HG03469 (cell line): Measurements from ENCODE around the gene COQ2.
"Not testable (repeated sequence)": the region's sequence is repeated elsewhere in the genome, so short reads cannot be mapped to it uniquely, and the experiment has no call there.

Experiments
- ATAC-seq: cut with Tn5 transposase; IDR thresholded peaks from one replicate; pipeline ENCODE4 v1.9.1; 2021; ENCODE audit warnings: mild to moderate bottlenecking, moderate library complexity, moderate number of reproducible peaks; ENCODE audit not compliant: unreplicated experiment

Gene COQ2, protein sequence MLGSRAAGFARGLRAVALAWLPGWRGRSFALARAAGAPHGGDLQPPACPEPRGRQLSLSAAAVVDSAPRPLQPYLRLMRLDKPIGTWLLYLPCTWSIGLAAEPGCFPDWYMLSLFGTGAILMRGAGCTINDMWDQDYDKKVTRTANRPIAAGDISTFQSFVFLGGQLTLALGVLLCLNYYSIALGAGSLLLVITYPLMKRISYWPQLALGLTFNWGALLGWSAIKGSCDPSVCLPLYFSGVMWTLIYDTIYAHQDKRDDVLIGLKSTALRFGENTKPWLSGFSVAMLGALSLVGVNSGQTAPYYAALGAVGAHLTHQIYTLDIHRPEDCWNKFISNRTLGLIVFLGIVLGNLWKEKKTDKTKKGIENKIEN

DNA sequence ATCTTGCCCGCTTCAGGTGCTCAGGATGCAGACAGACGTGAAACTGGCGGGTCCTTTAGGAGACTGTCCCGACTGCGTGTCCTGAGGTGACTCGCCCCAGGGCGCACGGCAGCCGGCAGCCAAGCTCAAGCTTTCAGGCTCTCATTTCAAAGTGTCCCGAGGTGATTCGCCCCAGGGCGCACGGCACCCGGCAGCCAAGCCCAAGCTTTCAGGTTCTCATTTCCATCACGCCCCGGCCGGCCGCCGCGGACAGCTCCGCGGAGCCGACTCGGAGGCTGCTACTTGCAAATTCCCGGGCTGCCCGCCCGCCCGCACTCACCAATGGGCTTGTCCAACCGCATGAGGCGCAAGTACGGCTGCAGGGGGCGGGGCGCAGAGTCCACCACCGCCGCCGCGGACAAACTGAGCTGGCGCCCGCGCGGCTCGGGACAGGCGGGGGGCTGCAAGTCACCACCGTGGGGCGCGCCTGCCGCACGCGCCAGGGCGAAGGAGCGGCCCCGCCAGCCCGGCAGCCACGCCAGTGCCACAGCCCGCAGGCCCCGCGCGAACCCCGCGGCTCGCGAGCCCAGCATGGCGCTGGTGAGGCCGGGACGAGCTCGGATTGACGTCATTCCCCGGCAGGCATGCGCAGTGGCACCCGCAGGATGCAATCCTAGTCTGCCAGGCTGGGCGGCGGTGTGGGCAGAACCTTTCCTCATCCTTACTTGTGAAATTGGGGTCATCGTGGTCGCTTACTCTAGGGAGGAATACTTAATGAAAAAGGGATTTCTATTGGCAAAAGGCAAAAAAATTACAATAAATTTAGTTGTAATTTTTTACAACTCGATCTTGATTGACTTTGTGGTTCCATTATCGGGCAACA is at the start of gene COQ2:
Gene COQ2 (minus strand): TSS at position 606 of the 862 bp plus-strand sequence. CDS start 34 bp downstream, at position 572.
- peak; percentile 75 for ATAC-seq

DNA sequence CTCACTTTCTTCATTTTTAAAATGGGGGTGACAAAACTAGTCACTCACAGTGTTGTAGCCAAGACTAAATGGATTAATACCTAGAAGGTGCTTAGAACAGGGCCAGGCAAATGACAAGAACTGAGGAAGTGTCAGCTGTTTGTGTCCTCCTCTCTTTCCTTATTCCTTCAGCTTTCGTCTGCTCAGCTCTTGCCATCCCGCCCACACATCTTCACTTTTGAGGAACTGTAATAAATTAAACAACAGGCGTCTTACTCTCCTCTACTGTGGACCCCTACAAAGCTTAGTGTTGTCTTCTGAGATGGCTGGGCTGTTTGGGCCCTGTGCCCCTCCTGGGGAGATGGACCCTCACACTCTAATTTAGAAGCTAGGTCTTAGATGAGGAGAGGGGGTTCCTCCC is 47.4 kb upstream of the COQ2 start:
- ATAC-seq = no peak

DNA sequence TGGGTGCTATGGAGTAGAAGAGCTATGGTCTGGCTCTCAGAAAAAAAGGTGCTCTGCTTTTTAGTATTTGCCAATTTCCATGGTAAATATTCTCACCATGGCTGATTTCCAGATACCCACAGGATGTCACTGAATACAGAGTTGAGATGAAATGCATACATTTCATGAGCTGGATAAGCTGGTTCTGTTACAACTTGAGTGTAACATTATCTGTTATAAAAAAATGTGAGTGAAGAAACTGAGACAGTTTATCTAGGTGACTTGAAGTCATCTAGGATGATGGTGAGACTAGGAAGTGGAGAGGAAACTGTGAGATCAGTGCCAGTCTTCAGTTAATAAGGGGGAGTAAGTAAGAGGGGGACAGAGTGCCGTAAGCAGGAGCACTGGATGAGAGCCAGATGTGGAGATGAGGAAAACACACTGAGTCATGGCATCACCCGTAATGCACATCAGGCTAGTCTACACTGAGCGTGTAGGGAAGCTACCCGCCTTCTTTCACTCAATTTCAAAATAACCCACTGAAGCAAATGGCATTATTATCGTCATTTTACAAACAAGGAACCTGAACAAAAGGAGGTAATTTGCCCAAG is 45.0 kb upstream of the COQ2 start:
- ATAC-seq = no peak

DNA sequence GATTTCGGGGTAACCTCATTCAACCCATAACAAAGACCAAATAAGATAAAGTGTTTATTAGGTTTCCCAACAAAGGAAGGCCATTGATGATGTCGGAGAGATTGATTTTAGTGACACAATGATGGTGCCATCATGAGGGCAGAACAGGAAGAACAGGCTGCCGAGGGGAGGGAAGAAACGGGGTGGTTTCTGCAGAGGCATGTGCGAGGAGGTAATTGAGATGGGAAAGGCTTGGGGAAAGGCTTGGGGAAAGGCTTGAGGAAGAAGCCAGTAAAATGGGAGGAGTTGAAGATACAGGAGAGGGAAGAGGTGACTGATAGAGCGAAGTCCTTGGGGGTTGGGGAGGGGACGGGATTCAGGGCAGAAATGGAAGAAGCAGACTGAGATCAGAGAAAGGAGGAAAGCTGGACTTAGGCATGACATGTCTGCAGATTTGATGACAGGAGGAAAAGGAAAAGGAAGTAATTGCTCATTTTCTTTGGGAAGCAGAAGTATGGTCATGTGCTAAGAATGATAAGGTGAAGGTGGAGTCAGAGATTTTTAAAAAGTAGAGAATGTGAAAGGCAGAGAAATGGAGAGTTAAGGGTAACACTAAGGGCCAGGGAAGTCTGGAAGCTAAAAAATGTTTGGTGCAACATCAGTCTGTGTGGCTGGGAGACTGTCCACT is 44.1 kb upstream of the COQ2 start:
- no peak for ATAC-seq

DNA sequence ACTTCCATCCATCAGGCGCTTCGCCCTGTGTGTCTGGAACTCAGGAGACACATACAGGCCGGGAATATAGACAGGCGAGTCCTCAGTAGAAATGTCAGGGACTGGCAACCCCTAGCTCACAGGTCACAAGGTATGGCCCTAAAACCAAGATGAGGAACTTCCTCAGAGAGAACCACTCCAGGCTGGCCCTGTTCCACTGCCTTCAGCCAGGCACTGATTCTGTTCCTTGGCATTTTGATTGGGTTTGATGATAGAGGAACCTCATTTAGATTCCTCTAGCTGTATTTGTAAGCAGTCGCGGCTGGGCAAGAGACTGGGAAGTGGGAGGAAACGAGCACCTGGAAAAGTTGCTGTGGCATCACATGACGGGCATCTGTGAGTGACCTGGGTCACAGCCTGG is 41.9 kb upstream of the COQ2 start:
- no peak for ATAC-seq

DNA sequence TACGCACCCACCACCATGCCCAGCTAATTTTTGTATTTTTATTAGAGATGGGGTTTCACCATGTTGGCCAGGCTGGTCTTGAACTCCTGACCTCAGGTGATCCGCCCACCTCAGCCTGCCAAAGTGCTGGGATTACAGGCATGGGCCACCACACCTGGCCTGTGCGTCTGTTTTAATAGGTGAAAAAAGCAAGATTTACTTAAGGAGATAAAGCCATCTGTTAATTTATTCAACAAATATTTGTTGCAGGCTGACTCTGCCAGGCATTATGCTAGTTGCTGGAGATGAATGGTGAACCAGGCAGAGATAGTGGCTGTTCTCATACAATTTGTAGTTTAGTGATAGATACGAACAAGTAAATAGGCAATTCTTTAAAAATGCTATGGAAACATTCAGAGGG is 40.7 kb upstream of the COQ2 start:
- not testable (repeated sequence) for ATAC-seq

DNA sequence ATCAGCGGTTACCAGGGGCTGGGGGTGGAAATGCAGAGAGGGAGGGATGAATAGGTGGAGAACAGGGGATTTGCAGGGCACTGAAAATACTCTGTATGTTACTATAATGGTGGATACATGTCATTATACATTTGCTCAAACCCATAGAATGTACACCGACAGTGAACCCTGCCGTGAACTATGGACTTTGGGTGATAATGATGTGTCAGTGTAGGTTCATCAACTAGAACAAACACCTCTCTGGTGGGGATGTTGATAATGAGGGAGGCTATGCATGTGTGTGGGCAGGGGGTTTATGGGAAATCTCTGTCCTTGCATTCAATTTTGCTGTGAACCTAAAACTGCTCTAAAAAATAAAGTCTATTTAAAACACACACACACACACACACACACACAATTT is 38.5 kb upstream of the COQ2 start:
- no peak for ATAC-seq

DNA sequence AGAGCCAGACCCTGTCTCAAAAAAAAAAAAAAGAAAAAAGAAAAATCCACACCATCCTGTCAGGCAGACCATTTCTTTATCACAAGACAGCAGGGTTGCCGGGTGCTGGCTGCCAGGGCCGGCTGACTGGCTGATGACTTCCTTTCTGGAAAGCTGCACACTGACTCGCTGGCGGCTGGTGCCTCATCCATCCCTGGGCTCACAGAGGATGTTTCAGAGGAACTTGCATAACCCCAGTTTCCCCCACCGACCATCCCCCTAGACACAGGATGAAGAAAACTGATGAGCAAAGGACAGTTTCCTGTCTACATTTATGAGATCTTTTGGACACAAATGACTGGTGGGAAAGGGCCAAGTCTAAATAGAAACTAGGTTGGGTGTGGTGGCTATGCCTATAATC is 36.0 kb upstream of the COQ2 start:
- ATAC-seq = no peak

DNA sequence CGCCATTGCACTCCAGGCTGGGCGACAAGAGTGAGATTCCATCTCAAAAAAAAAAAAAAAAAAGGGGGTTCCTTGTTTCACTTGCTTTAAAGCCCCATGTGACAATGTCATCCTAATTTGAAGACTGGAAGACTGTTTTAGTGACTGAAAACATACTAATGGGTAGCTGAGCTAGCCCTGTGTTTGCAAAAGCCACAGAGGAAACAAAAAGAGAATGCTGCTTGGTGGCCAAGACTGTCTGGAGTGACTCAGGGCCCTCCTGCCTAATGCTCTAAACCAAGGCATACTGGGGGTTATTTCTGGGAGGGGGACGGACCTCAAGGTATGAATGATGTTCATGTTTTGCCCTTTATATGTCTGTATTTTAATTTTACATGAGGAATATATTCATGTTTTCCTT is 34.1 kb upstream of the COQ2 start:
- ATAC-seq = no peak

DNA sequence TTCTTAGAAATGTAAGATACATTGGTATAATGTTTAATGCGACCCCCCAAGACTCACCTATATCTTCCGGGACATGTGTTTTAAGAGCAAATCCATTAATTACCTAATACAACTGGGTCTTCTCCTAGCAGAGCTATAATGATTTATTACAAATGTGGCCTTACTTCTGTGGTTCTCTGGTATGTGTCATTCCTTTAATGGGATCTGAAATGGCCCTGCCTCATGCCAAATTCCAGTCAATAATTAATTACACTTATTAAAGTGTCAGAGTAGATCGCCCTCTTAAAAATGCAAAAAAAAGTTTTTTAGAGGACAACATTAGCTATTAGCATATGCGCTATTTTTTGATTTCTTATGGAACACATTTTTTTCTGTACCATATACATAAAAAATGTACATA is 33.1 kb upstream of the COQ2 start:
- ATAC-seq = no peak

DNA sequence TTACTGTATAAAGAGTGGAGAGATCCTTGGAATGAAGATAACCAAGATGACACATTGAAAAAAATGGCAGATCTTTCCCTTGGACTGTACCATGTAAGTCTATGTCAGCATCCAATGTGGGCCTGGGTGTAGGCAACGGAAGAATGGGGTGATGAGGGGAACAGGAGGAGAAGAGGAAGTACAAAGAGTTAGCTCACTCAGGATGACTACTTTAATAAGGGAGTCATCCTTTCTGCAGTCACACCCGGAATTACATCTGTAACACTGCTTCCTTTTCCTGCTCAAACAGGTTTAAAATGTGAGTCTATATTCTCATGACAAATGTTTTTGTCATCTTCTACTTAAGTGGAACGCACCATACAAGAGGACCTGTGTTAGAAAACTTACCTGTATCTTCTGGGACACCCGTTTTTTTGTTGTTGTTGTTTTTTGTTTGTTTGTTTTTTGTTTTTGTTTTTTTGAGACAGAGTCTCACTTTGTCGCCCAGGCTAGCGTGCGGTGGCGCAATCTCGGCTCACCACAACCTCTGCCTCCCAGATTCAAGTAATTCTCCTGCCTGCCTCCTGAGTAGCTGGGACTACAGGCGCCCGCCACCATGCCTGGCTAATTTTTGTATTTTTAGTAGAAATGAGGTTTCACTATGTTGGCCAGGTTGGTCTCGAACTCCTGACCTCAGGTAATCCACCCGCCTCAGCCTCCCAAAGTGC is 32.0 kb upstream of the COQ2 start:
- no peak for ATAC-seq

DNA sequence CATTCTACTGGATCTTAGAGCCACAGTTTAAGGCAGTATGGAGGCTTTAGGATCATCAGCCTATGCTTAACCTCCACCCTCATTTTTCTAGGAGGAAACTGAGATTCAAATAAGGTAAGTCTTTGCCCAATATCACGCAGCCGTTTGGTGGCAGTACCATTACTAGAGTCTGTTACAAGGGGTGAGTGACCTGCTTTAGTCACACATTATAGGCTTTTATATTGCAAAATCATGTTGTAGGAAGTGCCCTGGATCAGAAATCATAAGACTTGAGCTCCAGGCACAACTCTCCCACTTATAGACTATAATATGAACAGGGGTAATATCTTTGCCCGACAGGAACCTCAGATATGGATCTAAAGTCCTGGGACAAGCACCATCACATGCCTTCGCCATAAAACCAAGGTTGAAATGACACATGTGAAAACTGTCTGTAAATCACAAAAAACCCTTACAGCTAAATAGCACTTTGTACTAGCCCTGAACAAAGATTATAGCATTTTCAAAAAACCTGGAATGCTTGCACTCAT is 30.8 kb upstream of the COQ2 start:
- ATAC-seq = no peak

DNA sequence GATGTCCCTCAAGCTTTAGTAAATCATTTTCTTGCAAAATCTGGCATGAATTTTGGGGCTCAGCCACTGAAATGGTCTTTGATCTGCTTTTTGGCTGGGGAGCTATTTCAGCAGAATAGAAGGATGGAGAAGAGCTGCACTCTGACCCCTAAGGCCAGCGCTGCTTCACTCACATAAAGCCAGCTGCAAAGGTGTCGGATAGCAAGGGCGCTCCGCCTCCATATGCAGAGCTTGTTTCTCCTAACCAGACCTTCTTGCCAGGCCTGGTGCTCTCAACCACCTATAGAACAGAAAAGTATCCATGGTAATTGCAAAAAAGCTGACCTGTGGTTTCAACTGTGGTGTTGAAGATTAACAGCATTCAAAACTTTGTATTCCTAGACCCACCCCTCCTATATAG is 24.1 kb upstream of the COQ2 start:
- no peak for ATAC-seq

DNA sequence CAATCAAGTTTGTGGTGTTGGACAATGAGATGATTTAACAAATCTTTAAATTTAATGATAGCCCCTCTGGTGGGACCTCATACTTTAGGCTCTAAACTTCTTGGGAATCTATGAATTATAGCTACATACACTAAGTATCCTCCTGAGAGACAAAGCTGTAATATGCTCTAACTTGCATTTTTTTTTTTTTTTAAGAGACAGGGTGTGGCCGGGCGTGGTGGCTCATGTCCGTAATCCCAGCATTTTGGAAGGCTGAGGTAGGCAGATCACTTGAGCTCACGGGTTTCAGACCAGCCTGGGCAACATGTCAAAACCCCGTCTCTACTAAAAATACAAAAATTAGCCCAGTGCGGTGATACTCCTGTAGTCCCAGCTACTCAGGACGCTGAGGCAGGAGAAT is 23.3 kb upstream of the COQ2 start:
- no peak for ATAC-seq

DNA sequence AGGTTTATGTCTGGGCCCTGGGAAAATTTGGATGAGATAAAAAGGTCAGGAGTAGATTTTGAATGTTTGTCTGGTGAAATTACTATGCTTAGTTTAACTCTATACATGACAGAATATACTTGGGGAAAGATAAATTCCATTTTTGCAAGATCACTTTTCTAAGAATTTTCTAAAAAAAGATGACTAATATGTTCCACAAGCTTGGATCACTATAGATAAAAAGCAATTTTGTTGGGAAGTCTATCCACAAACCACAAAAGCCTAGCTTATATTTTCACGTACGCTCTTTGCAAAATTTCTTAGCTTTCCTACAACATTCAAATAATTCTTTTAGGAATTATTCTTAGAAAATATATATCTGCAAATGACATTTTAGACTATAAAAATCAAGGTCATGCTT is 20.6 kb upstream of the COQ2 start:
- ATAC-seq = no peak

DNA sequence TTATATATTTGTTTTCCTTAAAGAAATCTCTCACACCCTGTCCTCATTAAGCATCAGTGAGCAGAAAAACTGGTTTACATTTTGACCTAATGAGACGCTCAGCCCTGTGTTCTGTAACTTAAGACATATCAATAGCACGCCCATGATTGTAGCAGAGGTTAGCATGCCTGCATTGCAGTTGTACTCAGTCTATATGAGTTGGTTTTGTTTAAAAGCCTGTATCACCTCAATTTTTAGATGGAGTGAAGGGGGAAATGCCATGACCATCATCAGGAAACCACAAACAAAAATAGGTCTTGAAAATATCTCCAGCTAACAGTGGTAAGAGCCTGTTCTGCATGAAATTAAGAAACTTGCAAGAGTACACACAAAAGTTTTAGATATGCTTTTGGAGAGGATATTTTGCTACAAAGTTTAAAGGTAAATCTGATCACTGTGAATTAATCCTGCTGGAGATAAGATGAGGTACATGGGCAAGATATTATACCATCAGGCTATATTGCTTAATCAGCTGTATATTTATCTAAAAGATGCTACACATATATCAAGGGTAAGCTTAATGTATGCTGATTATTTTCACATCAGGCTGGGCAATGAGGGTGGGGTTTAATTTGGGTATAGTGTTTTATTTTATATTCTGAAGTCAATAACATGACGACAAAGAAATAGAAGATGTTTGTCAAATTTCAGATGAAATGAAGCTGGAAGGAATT is 13.1 kb upstream of the COQ2 start:
- no peak for ATAC-seq

DNA sequence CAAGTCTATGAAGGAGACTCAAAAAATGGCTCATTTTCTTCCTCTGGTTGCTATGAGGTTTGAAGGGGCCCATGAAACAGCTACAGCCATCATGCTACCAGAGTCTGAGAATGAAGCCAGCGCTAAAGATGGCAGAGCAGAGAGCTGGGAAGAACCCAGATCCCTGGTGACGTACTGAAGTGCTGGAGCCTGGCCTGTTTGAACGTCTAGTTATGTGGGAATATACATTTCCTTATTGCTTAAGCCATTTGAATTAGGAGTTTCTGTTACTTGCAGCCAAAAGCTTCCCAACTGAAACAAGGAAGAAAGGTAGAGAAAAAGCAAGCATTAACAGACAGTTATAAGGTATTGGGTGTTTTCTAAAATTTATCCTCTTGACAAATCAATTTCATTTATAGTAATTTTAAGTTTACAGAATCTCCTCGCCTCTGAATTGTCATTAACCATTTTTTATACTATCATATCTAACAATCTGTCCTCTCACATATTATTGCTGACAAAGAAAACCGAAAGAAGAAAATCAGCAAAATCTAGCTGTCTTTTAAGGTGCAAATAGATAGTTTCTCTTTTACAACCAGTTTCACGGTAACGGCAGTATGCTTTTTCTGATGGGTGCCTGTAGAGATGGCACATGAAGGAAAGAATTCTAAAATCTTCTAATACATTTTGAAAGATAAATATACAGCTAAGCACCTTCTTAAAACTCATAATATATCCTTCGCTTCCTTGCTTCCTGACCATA is 8.9 kb upstream of the COQ2 start:
- ATAC-seq = no peak

DNA sequence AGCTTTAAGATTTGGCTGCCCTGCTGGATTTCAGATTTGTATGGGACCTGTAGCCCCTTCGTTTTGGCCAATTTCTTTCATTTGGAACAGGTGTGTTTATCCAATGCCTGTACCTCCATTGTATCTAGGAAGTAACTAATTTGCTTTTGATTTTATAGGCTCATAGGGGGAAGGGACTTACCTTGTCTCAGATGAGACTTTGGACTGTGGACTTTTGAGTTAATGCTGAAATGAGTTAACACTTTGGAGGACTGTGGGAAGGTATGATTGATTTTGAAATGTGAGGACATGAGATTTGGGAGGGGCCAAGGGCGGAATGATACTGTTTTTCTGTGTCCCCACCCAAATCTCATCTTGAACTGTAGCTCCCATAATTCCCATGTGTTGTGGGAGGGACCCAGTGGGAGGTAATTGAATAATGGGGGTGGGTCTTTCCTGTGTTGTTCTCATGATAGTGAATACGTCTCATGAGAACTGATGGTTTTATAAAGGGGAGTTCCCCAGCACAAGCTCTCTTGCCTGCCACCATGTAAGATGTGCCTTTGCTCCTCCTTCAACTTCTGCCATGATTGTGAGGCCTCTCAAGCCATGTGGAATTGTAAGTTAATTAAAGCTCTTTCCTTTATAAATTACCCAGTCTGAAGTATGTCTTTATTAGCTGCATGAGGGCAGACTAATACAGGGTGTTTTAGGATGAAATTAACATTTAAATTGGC is 5.6 kb upstream of the COQ2 start:
- ATAC-seq = not testable (repeated sequence)
